ENCODE data around the gene RPL38. TPM values are rescaled to one million over a fixed set of nuclear protein-coding genes. Genes with fewer than 3 reads are reported as not detected.
"Not testable (repeated sequence)": the region's sequence is repeated elsewhere in the genome, so short reads cannot be mapped to it uniquely, and the experiment has no call there.

The RPL38 gene
- total and polyA plus RNA-seq, 3 donors from 2014 or later: 345 to 1,788 (median 563) TPM

GRCh38 chr17:74186498-74186897 lies 17.0 kb upstream of the RPL38 start:
- intact Hi-C loops (cut with DNase I; ENCODE audit: low total_unique reads): no loop called here
- Histone ChIP-seq H3K4me3 (no peak overlapping the region), H3K27ac (no peak overlapping the region), H3K4me1 (no peaks in the 10 kb centered on the region), H3K9me3 (no peaks in the 10 kb centered on the region), H3K27me3 (no peaks in the 10 kb centered on the region), H3K36me3 (ENCODE audit: low read depth, missing control alignments) (no peaks in the 10 kb centered on the region)
- TF ChIP-seq CTCF (IDR thresholded peaks at IDR 0.05) (no peak), POLR2A (IDR thresholded peaks at IDR 0.05) (no peak)
- 85 to 90% methylated on average over 20 of the region's 20 CpGs for WGBS, 2 donors
- DNase-seq: no peak

GRCh38 chr17:74187761-74188160 lies 15.7 kb upstream of the RPL38 start:
- H3K27me3 ChIP-seq: no peaks in the 10 kb centered on the region
- intact Hi-C loops (cut with DNase I; ENCODE audit: low total_unique reads): no loop called here
- TF ChIP-seq POLR2A (IDR thresholded peaks at IDR 0.05) (no peak), CTCF (IDR thresholded peaks at IDR 0.05) (no peak)

GRCh38 chr17:74188687-74189086 lies 14.8 kb upstream of the RPL38 start:
- H3K4me1 ChIP-seq; H3K9me3 ChIP-seq; H3K27me3 ChIP-seq; H3K4me3 ChIP-seq; intact Hi-C loops (cut with DNase I; ENCODE audit: low total_unique reads); H3K36me3 ChIP-seq (ENCODE audit: low read depth, missing control alignments); DNase-seq; H3K27ac ChIP-seq: not testable (repeated sequence)
- 86 to 91% methylated on average over 4 of the region's 4 CpGs for WGBS, 2 donors

More at GRCh38 chr17:74187761-74188160, 15.7 kb upstream of the RPL38 start:
- H3K36me3 ChIP-seq (ENCODE audit: low read depth, missing control alignments): no peaks in the 10 kb centered on the region
- no peak overlapping the region for H3K4me3 ChIP-seq
- no peak for DNase-seq
- 67 to 68% methylated on average over 11 of the region's 11 CpGs for WGBS, 2 donors
- no peaks in the 10 kb centered on the region for H3K9me3 ChIP-seq
- no peaks in the 10 kb centered on the region for H3K4me1 ChIP-seq
- no peak overlapping the region for H3K27ac ChIP-seq

- WGBS, 2 donors: 40 to 50% methylated on average over 2 of the region's 2 CpGs
These were observed 13.3 kb upstream of the RPL38 start for GRCh38 chr17:74190154-74190553.

GRCh38 chr17:74190807-74191406 lies 12.6 kb upstream of the RPL38 start:
- TF ChIP-seq POLR2A (IDR thresholded peaks at IDR 0.05) (no peak), CTCF (IDR thresholded peaks at IDR 0.05) (no peak)
- Histone ChIP-seq H3K27ac (no peak overlapping the region), H3K36me3 (ENCODE audit: low read depth, missing control alignments) (no peaks in the 10 kb centered on the region), H3K27me3 (no peaks in the 10 kb centered on the region), H3K9me3 (no peaks in the 10 kb centered on the region), H3K4me1 (no peaks in the 10 kb centered on the region), H3K4me3 (no peak overlapping the region)
- 38 to 52% methylated on average over 6 of the region's 6 CpGs for WGBS, 2 donors
- intact Hi-C loops (cut with DNase I; ENCODE audit: low total_unique reads): no loop called here
- peak; percentile 40 for DNase-seq

More at GRCh38 chr17:74190154-74190553, 13.3 kb upstream of the RPL38 start:
- no peak overlapping the region for H3K27ac ChIP-seq
- H3K9me3 ChIP-seq: no peaks in the 10 kb centered on the region
- no peaks in the 10 kb centered on the region for H3K4me1 ChIP-seq
- no peaks in the 10 kb centered on the region for H3K36me3 ChIP-seq (ENCODE audit: low read depth, missing control alignments)
- intact Hi-C loops (cut with DNase I; ENCODE audit: low total_unique reads): no loop called here
- TF ChIP-seq POLR2A (IDR thresholded peaks at IDR 0.05): no peak
- no peak for TF ChIP-seq CTCF (IDR thresholded peaks at IDR 0.05)
- no peaks in the 10 kb centered on the region for H3K27me3 ChIP-seq
- H3K4me3 ChIP-seq: no peak overlapping the region
- DNase-seq: no peak

All from testis (tissue), 3 donors.